Activated CD8-positive, alpha-beta T cell treated with anti-CD3 and anti-CD28 coated beads for 36 hours (primary cell): ENCODE measurements around the gene CLIC6. TPM values are rescaled to one million over a fixed set of nuclear protein-coding genes. Genes with fewer than 3 reads are reported as not detected.

Experiments used
- ATAC-seq: fragments of 200-7000 bp; cut with Tn5 transposase; one replicate; pipeline ENCODE4 v1.10.0; 2021; ENCODE audit warnings: mild to moderate bottlenecking, moderate library complexity
- CTCF ChIA-PET: fragments of 350-600 bp; sonication (Branson Sonifier 250); formaldehyde crosslinking; loops from one replicate; lab custom pipeline; 2021; ENCODE audit warnings: antibody characterized with exemption; lab: Charles Lee
- POLR2A ChIA-PET: fragments of 350-600 bp; sonication (Branson Sonifier 250); formaldehyde crosslinking; loops from one replicate; lab custom pipeline; 2021; ENCODE audit warnings: antibody characterized with exemption; lab: Charles Lee
- DNase-seq: peaks from one replicate; pipeline ENCODE4 v3.0.0-alpha.2; 2020
- H3K27ac Mint-ChIP-seq: one replicate; pipeline ENCODE4 v1.8.0; 2021; ENCODE audit warnings: mild to moderate bottlenecking, mixed read lengths
- H3K27me3 Mint-ChIP-seq: one replicate; pipeline ENCODE4 v1.8.0; 2021; ENCODE audit warnings: mixed read lengths
- H3K36me3 Mint-ChIP-seq: one replicate; pipeline ENCODE4 v1.8.0; 2021; ENCODE audit warnings: low read depth, mixed read lengths
- H3K4me1 Mint-ChIP-seq: one replicate; pipeline ENCODE4 v1.8.0; 2021; ENCODE audit warnings: low read depth, mixed read lengths
- H3K4me3 Mint-ChIP-seq: one replicate; pipeline ENCODE4 v1.8.0; 2021; ENCODE audit warnings: mild to moderate bottlenecking, moderate library complexity, mixed read lengths
- H3K9me3 Mint-ChIP-seq: one replicate; pipeline ENCODE4 v1.8.0; 2021; ENCODE audit warnings: mixed read lengths
- CTCF ChIP-seq: fragments of 200-600 bp; IDR thresholded peaks from one replicate; pipeline ENCODE4 v1.8.0; 2022; ENCODE audit warnings: antibody characterized with exemption, mild to moderate bottlenecking
- intact Hi-C: fragments of 100-400 bp; cut with micrococcal nuclease; formaldehyde crosslinking; loops from one replicate; pipeline ENCODE4 v1.10.0; 2022
- total RNA-seq, 2 experiments: library from RNA; stranded (reverse); gene quantifications; one replicate each; pipeline ENCODE4 v1.2.3, GENCODE V29; 2021

CLIC6 gene
- total RNA-seq, 2 experiments from 2014 or later: 0.54 to 0.58 TPM

- ChIA-PET CTCF (interaction anchor here (0.9 to 3.4 kb wide), 29 partner anchors 9 to 1097 kb away, joined by 3 to 20 read pairs (median 5); no protein-coding TSS in a partner anchor), POLR2A (no interaction called here)
- no peak for TF ChIP-seq CTCF
- peaks cover 3% of the 10 kb centered on the region for H3K4me1 Mint-ChIP-seq
- H3K4me3 Mint-ChIP-seq: no peak overlapping the region
- no peak overlapping the region for H3K27ac Mint-ChIP-seq
- DNase-seq (no peak), ATAC-seq (no peak)
- peaks cover 5% of the 10 kb centered on the region for H3K27me3 Mint-ChIP-seq
- H3K36me3 Mint-ChIP-seq: no peaks in the 10 kb centered on the region
- H3K9me3 Mint-ChIP-seq: no peaks in the 10 kb centered on the region
- intact Hi-C loops: loop anchor here (5.0 to 10.0 kb wide), 3 partner anchors 140 to 1098 kb away; no protein-coding TSS in a partner anchor
These were observed 76.0 kb downstream of the CLIC6 start for GRCh38 chr21:34744801-34745200.

GRCh38 chr21:34745557-34746255 lies 76.9 kb downstream of the CLIC6 start:
- DNase-seq: peak; percentile 69
- intact Hi-C loops: loop anchor here (5.0 to 10.0 kb wide), 3 partner anchors 139 to 1097 kb away; no protein-coding TSS in a partner anchor
- ChIA-PET POLR2A (no interaction called here), CTCF (interaction anchor here (0.6 to 3.4 kb wide), 57 partner anchors 9 to 1288 kb away, joined by 3 to 20 read pairs (median 4); no protein-coding TSS in a partner anchor)
- Mint-ChIP-seq H3K36me3 (no peaks in the 10 kb centered on the region), H3K27ac (peak overlapping the region; percentile 30), H3K27me3 (peaks cover 11% of the 10 kb centered on the region), H3K9me3 (no peaks in the 10 kb centered on the region), H3K4me1 (peaks cover 3% of the 10 kb centered on the region), H3K4me3 (peak overlapping the region; percentile 44)
- TF ChIP-seq CTCF: peak; percentile 91
- peak; percentile 95 for ATAC-seq

- Mint-ChIP-seq H3K27ac (no peak overlapping the region), H3K4me1 (peaks cover 3% of the 10 kb centered on the region), H3K4me3 (no peak overlapping the region), H3K9me3 (no peaks in the 10 kb centered on the region), H3K36me3 (no peaks in the 10 kb centered on the region), H3K27me3 (peaks cover 16% of the 10 kb centered on the region)
- no peak for TF ChIP-seq CTCF
- ATAC-seq (no peak), DNase-seq (no peak)
- intact Hi-C loops: loop anchor here (5.0 to 10.0 kb wide), 3 partner anchors 136 to 1093 kb away; no protein-coding TSS in a partner anchor
- CTCF ChIA-PET: no interaction called here
- POLR2A ChIA-PET: no interaction called here
These were observed 80.1 kb downstream of the CLIC6 start for GRCh38 chr21:34748862-34749261.

GRCh38 chr21:34754690-34755647 lies 86.2 kb downstream of the CLIC6 start:
- peaks cover 14% of the 10 kb centered on the region for H3K27me3 Mint-ChIP-seq
- H3K4me1 Mint-ChIP-seq: no peaks in the 10 kb centered on the region
- POLR2A ChIA-PET: no interaction called here
- no peak for ATAC-seq
- H3K4me3 Mint-ChIP-seq: no peak overlapping the region
- H3K9me3 Mint-ChIP-seq: no peaks in the 10 kb centered on the region
- CTCF ChIA-PET: interaction anchor here (2.2 kb wide), 1 partner anchor 9 kb away, joined by 8 read pairs; no protein-coding TSS in a partner anchor
- no peaks in the 10 kb centered on the region for H3K36me3 Mint-ChIP-seq
- TF ChIP-seq CTCF: no peak
- no peak overlapping the region for H3K27ac Mint-ChIP-seq
- intact Hi-C loops: no loop called here
- no peak for DNase-seq
